Measurements from ENCODE around the gene MYBBP1A. TPM values are rescaled to one million over a fixed set of nuclear protein-coding genes. Genes with fewer than 3 reads are reported as not detected.

The MYBBP1A gene
- total RNA-seq, 4 donors from 2014 or later, result 25.4 to 148 (median 81.5) TPM

DNA sequence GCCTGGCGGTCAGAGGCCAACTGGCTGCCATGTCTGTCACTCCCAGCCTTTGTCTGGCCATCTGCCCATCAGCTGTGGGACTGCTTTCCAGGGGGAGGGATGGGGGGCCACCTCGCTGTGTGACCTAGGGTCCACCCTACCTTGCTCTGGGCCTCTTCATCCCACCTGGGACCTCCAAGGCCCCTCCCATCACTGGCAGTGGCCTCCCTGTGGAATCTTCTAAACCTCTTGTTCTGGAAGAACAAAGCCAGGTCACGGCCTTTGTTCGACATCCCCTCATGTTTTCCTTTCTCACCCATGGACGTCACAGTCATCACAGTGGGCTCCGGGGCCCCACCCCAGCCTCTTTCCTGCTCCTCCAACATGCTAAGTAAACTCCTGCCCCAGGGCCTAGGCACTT is 32.5 kb downstream of the MYBBP1A start:
- in situ Hi-C loops (cut with MboI; ENCODE audit: low pct_ligation_motif_present in 1 of 4, low pct_unique_long_range_greater_than_20kb in 1 of 4, low sequenced_read_pairs in 3 of 4), result no loop called here

GRCh38 chr17:4520894-4521600 is 34.1 kb downstream of the MYBBP1A start:
- no peak overlapping the region for H3K4me3 ChIP-seq
- in situ Hi-C loops (cut with MboI; ENCODE audit: low pct_ligation_motif_present in 1 of 4, low pct_unique_long_range_greater_than_20kb in 1 of 4, low sequenced_read_pairs in 3 of 4), result no loop called here
- no peaks in the 10 kb centered on the region for H3K36me3 ChIP-seq
- DNase-seq, result peak; percentile 36
- WGBS, 2 donors (ENCODE audit: low coverage in 1 of 2), result 60 to 69% methylated on average over 3 to 8 of the region's 8 CpGs
- intact Hi-C loops (cut with DNase I; ENCODE audit: low total_unique reads), result no loop called here
- H3K4me1 ChIP-seq, result peaks cover 0 to 11% (median 7%) of the 10 kb centered on the region in 4 donors
- no peaks in the 10 kb centered on the region for H3K27me3 ChIP-seq
- peak overlapping the region; percentile 20 to 49 (median 47) for H3K27ac ChIP-seq
- no peaks in the 10 kb centered on the region for H3K9me3 ChIP-seq
- TF ChIP-seq POLR2A (IDR thresholded peaks at IDR 0.05), result no peak
- TF ChIP-seq, protein P1, sequence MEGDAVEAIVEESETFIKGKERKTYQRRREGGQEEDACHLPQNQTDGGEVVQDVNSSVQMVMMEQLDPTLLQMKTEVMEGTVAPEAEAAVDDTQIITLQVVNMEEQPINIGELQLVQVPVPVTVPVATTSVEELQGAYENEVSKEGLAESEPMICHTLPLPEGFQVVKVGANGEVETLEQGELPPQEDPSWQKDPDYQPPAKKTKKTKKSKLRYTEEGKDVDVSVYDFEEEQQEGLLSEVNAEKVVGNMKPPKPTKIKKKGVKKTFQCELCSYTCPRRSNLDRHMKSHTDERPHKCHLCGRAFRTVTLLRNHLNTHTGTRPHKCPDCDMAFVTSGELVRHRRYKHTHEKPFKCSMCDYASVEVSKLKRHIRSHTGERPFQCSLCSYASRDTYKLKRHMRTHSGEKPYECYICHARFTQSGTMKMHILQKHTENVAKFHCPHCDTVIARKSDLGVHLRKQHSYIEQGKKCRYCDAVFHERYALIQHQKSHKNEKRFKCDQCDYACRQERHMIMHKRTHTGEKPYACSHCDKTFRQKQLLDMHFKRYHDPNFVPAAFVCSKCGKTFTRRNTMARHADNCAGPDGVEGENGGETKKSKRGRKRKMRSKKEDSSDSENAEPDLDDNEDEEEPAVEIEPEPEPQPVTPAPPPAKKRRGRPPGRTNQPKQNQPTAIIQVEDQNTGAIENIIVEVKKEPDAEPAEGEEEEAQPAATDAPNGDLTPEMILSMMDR (IDR thresholded peaks at IDR 0.05), result no peak
- TF ChIP-seq EP300 (IDR thresholded peaks at IDR 0.05; ENCODE audit: low read depth), result no peak
- TF ChIP-seq POLR2AphosphoS5 (IDR thresholded peaks at IDR 0.05), result no peak

More for the DNA sequence above, 32.5 kb downstream of the MYBBP1A start:
- peaks cover 0 to 11% (median 7%) of the 10 kb centered on the region in 4 donors for H3K4me1 ChIP-seq
- H3K4me3 ChIP-seq, result no peak overlapping the region
- 80 to 89% methylated on average over 1 to 6 of the region's 6 CpGs for WGBS, 2 donors (ENCODE audit: low coverage in 1 of 2)
- H3K27ac ChIP-seq, result peak overlapping the region in 1 of 4 donors; percentile 19
- no peaks in the 10 kb centered on the region for H3K27me3 ChIP-seq
- intact Hi-C loops (cut with DNase I; ENCODE audit: low total_unique reads), result no loop called here
- no peaks in the 10 kb centered on the region for H3K36me3 ChIP-seq
- DNase-seq, result no peak
- no peaks in the 10 kb centered on the region for H3K9me3 ChIP-seq
- no peak for TF ChIP-seq POLR2AphosphoS5 (IDR thresholded peaks at IDR 0.05)

GRCh38 chr17:4520060-4520893 is 34.9 kb downstream of the MYBBP1A start:
- no peak for DNase-seq
- H3K27ac ChIP-seq, result peak overlapping the region; percentile 46 to 49 (median 47)
- TF ChIP-seq POLR2AphosphoS5 (IDR thresholded peaks at IDR 0.05), result no peak
- no peak for TF ChIP-seq EP300 (IDR thresholded peaks at IDR 0.05; ENCODE audit: low read depth)
- TF ChIP-seq, protein P1 (IDR thresholded peaks at IDR 0.05), result no peak
- no peak for TF ChIP-seq POLR2A (IDR thresholded peaks at IDR 0.05)
- peaks cover 0 to 11% (median 7%) of the 10 kb centered on the region in 4 donors for H3K4me1 ChIP-seq
- WGBS, 2 donors (ENCODE audit: low coverage in 1 of 2), result 87% methylated on average over 19 of the region's 19 CpGs; no CpG with 5 or more reads in 1 of the 2 donors
- no peaks in the 10 kb centered on the region for H3K9me3 ChIP-seq
- no peaks in the 10 kb centered on the region for H3K36me3 ChIP-seq
- H3K4me3 ChIP-seq, result no peak overlapping the region
- in situ Hi-C loops (cut with MboI; ENCODE audit: low pct_ligation_motif_present in 1 of 4, low pct_unique_long_range_greater_than_20kb in 1 of 4, low sequenced_read_pairs in 3 of 4) (no loop called here), intact Hi-C loops (cut with DNase I; ENCODE audit: low total_unique reads) (no loop called here)
- H3K27me3 ChIP-seq, result no peaks in the 10 kb centered on the region

DNA sequence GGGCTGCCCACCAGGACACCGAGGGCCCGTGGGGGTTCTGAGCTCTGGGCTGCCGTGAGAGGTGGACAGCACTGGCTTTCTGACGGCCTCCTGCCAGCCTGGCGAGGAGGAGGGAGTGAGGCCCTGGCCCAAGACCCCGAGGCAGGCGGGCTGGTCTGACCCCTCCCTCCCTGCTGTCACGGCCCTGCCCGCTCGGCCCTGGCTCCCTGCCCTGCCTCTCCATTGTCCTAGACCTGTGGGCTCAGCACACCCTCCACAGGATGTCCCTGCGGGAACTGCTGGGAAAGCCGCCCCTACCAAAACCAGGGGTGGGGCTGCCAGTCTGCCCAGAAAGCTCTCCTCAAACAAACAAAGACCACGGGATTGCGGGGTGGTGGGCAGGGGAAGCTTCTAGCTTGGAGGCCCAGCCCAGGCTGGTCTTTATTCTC is 35.8 kb downstream of the MYBBP1A start:
- Histone ChIP-seq H3K4me3 (no peak overlapping the region), H3K27me3 (no peaks in the 10 kb centered on the region), H3K4me1 (peaks cover 0 to 11% (median 7%) of the 10 kb centered on the region in 4 donors), H3K9me3 (no peaks in the 10 kb centered on the region), H3K36me3 (no peaks in the 10 kb centered on the region), H3K27ac (peak overlapping the region; percentile 16 to 51 (median 46))
- in situ Hi-C loops (cut with MboI; ENCODE audit: low pct_ligation_motif_present in 1 of 4, low pct_unique_long_range_greater_than_20kb in 1 of 4, low sequenced_read_pairs in 3 of 4) (no loop called here), intact Hi-C loops (cut with DNase I; ENCODE audit: low total_unique reads) (no loop called here)
- WGBS, 2 donors (ENCODE audit: low coverage in 1 of 2), result 80% methylated on average over 7 of the region's 14 CpGs; no CpG with 5 or more reads in 1 of the 2 donors
- DNase-seq, result no peak
- TF ChIP-seq POLR2A (IDR thresholded peaks at IDR 0.05) (no peak), POLR2AphosphoS5 (IDR thresholded peaks at IDR 0.05) (no peak), EP300 (IDR thresholded peaks at IDR 0.05; ENCODE audit: low read depth) (no peak)
- TF ChIP-seq, protein P1 (IDR thresholded peaks at IDR 0.05), result no peak
